Kidney capillary endothelial cell (primary cell): Measurements from ENCODE around the gene RFTN1.

Source experiments
- DNase-seq: peaks from one replicate; pipeline ENCODE4 v3.0.0-alpha.2; 2018; ENCODE audit warnings: low spot score

RFTN1 gene

DNA sequence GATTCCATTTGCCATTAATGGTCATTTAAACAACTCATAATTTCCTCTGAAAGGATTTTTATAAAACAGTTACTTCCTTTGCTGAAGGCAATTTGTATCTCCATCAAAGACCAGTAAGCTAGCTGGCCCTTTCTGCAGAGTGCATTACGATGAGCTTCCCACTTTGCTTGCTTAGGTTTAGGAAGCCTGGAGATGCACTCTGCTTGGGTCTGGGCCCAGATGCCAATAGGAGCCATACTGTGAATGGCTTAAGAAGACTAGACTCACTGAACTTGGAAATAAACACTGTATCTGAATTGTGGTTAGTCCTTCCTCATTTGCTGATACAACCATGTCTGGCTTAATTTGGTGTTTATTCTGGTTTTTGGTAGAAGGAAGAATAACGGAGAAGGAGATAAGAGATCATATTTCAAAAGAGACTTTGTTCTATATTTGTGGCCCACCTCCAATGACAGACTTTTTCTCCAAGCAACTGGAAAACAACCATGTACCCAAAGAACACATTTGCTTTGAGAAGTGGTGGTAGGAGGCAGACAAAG, 210.4 kb downstream of the RFTN1 start:
- no peak for DNase-seq

DNA sequence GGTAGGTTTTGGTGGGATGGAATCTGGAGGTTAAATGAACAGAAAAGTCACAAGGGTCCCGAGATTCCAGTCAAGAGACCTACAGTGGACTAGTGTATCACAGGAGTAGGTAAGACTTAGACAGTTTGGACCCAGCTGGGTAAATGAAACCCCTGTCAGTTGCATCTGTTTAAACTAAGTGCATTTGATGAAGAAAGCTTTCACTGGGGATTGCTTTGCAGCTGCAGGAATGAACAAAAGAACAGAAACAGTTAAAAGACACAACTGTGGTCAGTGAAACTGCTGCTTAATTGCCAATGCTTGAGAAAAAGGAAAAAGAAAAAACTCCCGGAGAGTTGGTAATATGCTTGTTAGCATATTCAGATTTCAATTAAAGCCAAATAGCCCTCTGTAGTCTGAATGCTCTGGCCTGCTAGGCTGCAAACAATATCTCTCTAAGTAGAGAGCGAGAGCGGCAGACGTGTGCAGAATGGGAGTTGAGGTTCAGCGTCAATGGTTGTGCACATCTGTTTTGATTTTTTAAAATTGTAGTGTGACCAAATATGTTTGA, 211.3 kb downstream of the RFTN1 start:
- no peak for DNase-seq

DNA sequence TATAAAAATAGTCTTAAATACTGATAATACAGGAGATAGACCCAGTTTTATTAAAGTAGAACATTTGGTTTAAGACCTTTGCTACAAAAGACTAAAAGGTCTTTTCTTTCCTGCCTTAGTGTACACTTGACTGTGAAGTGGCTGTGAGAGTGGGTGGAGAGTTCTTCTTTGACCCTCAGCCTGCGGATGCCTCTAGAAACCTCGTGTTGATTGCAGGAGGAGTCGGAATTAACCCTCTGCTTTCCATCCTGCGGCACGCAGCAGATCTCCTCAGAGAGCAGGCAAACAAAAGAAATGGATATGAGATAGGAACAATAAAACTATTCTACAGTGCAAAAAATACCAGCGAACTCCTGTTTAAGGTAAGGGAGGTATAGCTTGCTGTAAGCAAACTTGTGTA, 212.0 kb downstream of the RFTN1 start:
- DNase-seq = no peak

DNA sequence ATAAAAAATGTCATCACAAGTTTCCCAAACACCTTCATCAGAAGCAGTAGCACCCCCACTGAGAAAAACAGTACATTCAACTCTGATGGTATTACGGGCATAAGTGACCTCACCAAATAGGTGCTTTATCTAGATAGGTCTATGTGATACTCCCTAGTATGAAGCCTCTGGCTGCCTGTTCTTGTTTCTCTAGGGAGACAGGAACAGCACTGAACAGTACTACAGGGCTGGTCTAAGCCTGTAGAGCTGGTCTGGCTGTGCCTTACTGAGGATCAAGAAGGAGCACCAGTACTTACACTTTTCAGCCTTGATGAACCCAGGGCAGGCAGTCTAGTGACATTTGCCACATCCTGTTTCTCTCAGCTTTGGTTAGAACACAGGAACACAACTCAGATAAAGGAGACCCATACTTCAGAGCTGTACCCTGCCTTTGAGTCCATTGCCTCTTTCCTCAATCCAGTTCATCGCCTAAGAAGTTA, 212.6 kb downstream of the RFTN1 start:
- no peak for DNase-seq

DNA sequence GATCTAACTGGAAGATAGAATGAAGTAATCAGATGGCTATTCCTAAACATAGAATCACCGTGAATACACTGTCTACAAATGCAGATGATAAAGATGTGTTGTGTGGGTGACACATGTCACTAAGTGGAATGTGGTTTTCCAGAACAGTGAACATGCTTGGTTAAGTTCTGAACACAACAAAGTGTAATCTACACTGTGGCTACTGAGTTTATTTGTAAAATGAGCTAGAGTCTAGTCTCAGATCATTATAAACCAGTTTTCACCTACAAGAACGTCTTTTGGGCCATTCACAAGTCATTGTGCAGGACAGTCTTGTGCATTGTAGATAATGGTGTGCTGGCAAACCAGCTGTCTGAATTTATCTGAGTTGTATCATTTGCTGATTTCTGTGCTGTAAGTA, 213.2 kb downstream of the RFTN1 start:
- DNase-seq = no peak

DNA sequence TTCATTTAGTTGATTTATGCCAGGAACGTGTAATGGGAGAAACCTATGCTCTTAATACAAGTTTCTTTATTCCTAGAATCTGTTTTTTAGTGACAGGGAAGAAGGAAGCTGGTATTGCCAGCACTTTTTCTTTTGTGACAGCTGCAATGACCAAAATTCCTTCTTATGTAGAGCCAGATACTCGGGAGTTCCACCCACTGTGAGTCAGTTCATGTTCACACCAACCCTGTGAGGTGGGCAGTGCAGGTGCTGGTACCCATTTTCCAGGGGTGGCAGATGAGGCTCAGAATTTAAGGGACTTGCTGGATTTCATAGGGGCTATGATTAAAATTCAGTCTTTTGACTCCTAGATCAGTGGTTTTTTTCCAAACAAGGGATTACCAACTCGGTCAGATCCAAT, 213.8 kb downstream of the RFTN1 start:
- DNase-seq = no peak

DNA sequence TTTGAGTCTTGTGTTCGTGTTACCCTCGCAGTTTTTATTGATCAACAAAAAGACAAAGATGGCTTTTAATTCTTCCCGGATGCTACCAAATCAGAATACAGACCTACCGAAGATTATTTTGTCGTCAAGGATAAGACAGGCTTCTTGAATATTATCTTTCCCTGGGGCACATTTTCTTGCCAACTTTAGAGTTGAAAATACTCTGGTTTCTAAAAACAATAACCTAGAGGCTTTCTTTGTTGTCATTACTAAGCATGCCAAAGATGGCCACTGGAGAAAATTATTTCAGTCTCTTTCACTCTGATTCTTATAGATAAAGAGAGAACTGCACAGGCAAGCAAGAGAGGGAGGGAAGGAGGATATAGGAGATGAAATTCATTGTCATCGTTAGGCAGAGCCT, 214.6 kb downstream of the RFTN1 start:
- DNase-seq = no peak

DNA sequence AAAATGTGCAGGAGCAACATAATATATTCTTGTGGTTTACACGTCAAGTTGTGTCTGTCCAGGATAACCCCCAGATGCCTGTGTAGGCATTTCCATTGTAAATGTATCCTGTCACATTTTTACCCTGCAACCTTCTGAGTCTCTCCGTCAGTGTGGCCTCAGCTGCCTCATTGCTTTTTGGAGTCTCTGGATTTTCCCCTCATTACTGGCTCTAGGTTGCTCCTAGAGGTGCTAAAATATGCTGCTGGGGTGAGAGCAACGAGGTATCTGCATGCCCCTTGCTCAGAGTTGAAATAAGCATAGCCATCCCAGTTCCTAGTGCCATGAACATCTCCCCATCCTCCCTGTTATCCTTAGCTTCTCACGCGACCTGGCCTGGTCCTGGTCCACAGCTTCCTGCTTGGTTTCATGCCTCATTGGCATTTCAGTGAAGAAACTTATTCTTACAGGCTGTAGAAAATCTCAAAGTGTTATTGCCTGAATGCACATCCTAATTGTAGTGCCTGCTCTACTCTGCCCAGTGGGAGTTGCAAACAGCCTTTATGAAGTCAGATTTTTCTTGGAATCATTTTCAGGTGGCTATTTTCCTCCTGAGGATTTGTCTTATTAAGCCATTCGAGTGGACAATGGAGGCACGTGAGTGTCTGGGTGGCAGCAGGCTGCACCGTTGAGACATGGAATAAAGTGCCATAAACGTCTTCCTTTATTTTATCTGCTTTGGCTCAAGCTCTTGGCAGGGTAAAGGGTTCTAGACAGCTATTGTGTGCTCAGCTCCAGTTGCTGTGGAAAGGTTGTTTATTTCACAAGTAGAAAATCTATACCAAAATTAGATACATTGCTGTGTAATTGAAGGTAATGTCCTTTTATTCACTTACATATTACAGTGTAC, 215.3 kb downstream of the RFTN1 start:
- DNase-seq = no peak

DNA sequence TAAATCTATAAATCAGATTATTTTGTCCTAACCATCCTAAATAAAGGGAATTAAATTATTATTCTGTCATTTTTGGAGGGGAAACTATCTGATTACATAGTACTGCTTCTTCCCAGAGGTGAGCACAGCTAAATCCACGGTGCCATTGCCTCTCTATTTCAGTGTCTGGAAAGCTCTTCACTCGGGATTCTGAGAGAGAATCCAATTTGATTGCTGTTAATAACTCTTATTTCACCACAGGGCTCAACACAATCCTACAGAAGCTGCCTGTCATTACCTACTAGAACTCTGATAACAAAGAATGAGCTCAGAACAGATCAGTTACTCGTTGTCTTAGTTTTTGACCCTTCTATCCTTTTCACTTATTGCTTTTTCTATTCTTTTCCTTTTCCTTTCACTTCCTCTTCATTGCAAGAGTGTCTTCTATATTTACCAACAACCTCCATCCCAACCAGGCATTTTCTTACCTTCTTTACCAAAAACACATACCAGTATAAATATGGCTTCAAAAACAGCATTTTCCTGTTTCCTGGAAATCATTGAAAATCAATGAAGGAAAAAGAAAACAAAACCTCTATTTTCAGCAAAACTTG, 218.1 kb downstream of the RFTN1 start:
- no peak for DNase-seq

DNA sequence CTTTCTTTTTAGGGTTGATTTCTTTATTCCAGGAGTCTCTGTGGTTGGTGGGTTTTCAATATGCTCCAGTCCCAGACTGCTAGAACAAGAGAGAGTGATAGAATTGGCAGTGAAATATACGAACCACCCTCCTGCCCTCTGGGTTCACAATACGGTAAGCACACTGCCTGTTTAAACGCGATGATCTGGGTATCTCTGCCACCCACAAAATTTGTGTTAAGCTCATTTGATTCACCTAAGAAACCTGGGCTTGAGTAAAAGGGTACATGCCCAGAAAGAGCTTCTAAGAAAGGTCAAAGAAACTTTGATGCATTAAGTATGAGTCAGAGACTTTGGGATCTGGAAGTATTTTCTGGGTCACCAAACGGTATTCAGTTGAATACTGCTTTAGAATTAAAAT, 218.7 kb downstream of the RFTN1 start:
- no peak for DNase-seq

DNA sequence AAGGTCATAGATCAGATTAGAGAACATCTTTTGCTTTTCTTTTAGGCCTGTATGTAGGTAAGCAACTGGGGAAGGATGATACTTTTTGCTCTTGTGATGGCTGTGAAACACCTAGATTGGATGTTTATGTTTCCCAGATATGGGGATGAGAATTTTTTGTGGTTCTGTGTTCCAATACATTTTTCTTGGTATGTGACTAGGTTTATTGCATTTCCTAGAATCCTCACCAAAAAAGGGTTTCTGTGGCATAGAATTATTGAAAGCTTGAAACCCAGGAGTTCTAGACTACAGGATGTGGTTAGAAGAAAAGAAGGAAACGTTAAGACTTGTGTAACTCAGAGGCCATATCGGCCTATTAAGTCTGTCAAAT, 222.7 kb downstream of the RFTN1 start:
- DNase-seq = no peak

DNA sequence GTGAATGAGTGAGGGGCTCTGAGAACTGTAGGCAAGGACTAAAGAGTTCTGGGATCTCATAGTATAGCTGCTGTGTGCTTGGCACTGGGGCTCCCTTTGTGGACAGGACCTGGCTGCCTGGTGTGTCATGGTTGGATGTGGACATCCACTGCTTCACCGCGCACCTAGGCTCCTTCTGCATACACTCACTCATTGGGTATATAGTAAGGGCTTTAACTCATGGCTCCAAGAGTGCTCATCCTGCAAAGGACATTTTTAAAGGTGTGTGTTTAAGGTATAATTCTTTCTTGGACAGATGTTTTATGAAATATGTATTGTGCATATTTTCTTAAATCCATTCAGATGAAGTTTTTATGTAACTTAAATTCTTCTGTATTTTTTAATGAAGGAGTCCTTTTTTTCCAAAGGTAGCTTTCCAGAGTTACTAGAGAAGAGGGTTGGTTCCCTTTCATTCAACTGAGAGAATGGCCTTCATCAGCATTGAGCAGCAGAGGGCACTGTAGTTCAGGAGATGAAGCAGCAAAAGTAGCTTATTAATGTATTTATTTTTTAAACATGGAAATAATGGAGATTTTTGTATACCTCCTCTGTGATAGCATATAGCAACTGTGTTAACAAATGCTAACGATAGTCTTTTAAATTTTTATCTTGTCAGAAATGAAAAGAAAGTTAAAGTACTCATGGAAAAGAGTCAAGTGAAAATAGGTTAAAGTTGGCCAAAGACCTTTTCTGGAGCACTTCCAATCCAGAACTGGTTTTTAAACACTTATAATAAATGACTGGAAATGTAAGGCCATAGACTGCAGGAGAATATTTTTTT, 223.3 kb downstream of the RFTN1 start:
- DNase-seq = peak; percentile 63

DNA sequence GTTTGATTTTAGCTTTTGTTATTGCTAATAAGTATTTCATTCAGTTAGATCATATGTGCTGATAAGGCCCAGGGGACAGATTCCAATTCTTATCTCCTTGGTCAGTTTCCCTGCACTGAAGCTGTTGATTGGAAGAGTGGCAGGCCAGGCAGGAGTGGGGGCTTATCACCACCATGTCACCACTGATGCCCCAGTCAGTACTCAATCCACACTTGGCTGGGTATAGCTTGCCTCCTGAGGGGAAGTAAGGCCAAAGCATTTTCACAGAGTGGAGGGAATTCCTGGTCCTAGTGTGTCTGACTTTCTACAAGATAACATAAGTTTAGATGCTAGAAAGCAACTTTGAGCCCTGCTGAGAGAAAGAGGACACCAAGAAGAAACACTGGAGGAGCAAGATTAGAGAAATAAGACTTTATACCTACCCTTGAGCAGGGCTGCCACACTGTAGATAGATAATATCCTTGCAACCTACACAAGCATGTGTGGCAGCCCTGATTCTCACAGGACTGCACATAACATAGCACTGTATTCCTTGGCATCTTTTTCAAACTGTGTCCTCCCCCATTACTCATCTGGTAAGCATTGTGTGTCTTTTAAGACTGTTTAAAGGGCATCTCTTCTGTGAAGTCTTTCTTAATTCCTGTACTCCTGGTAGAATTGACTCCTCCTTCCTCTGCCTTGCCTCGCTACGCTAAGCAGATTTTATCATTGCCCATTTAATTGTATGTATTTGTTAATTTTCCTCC, 224.2 kb downstream of the RFTN1 start:
- DNase-seq = no peak

DNA sequence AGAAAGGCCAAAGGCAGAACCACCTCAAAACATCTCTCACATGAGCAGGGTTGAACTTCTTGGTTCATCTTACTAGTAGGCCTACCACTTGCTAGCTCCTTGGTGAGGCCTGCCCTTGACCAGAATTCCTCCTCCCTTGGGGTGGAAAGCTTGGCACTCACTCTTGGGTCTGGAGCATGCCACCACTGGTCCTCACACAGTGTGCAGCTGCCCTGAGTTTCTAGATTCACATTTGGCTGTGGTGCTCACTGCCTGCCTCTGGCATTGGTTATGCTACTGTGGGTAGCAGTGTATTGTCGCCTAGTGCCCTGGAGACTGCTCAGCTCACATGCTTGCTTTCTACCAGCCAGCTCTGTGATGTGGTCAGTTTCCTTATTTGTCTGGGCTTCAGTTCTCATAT, 224.8 kb downstream of the RFTN1 start:
- no peak for DNase-seq

DNA sequence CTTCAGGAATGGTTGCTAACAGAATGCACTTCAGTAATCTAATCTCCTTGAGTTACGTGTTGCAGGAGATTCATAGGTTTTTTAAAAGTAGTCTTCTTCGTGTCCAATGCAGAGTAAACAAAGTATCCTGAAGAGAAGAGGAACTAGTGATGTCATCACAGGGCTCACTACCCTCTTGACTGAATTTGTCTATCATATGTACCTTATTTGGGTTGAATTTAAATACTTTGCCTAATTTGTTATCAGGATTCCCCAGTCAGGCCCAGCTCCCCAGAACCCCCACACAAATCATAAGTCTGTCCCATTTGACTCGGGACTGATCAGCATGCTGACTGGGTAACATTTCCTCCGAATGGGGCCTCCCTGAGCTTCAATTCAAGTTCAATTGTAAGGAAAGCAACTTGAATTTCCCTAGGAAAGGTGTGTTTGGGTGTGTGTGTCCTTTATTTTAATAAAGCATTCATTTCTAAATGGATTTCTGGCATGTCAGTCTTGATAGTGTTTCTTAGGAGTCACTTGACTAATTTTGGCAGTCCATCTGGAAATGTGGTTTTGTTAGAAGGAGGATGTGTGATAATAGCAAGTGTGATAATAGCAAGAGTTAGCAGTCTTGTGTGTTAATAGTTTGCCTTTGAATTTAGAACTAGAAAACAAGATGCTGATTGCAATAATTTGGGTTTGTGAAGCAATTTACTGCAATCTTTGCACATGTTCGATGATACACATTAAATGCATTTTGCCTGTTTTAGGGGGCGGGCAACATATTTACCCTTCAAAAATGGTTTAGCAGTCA, 226.6 kb downstream of the RFTN1 start:
- DNase-seq = no peak

DNA sequence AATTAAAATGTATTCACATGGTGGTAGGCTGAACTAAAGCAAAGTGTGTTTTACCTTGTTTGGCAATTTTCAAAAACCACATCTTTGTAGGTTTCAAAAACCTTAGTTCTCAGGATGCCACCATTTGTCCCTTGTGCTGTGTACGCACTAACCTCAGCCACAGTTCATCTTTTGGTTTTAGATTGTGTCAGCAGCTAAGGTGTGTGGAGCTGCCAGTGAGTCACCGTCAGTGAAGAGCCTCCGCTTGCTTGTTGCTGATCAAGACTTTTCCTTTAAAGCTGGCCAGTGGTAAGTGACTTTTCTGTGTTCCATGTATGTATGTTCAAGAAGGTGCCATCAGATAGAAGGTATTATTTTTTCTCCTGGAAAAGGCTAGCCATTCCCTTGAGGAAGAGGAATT, 227.3 kb downstream of the RFTN1 start:
- DNase-seq = no peak

DNA sequence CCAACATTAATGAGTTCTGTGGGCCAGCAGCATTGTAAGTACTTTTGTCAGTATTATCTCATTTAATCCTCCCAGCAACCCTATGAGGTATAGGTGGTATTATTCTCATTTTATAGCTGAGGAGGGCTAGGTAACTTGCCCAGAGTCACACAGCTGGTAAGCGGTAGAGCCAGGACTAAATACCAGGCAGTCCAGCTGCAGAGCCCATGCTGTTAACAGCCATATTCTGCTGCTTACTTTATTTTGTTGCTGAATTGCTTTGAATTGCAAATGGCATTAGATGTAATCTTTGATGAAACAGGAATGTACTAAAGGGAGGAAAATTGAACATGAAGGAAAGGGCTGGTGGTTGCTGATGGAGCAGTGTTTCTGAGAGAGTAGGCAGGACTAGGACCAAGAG, 228.9 kb downstream of the RFTN1 start:
- no peak for DNase-seq

DNA sequence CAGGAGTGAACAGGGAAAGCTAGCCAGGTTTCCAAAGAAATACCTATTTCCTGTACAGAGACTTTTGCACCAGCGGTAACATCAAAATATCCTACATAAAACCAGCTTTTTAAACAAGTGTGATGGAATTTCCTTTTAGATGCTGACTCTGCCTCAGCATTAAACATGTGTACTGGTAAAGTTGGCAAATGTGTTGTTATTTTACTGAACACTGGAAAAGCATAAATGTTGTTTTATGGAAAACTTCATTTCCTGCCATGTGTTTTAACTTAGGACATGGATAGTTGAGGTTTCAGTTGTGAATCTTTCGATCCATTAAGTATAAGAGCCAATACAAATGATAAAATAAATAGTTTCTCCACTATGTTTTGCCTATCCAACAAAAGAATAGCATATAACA, 232.8 kb downstream of the RFTN1 start:
- no peak for DNase-seq

DNA sequence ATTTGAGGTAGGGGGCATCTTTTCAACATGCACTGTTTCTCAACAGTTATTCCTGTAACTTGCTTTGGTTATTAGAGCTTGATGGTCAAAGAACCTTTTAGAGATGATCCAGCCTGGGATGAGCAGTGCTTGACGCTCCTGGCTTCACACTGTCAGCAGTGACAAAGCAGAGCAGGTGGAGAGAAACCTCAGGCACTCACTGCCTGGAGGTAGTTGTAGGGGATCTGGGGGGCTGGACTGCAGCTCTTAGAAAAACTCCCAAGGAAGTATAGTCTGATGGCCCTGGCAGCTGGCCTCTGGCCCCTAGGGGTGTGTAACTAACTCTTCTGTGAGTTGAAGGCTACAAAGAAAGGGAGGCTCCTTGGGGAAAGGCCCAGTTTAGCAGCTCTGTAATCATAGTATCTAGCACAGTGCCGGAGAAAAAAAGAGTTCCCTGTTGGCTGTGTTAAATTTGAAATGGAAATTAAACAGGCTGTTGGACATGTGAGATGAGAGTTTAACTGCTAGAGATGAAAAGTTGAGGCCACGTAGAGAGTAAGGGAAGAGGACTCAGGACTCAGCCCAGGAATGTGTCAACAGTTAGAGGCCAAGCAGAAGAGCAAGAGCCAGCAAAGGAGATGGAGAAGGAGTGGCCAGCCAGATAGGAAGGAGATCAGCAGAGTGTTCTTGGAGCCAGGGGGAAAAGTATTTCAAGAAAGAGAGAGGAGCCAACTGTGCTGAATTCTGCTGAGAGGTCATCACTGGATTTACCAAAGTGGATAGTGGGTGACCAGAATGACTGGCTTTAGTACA, 234.3 kb downstream of the RFTN1 start:
- no peak for DNase-seq

DNA sequence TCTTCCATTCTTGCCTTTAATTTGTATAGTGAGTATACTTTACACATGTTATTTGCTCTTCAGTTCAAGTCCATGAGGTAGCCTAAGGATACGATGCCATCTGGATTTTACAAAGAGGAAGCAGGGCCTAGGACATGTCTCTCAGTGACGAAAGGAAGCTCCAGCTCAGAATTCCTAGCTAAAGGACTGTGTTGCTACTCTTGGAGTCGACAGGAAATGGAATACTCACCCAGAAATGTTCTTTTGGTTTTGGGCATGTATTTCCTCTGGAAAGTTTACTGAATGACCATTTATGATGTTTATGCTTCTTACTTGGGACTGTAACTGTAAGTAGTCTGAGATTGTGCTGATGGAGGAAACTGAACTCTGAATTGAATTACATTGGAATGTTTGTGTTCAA, 236.0 kb downstream of the RFTN1 start:
- DNase-seq = peak; percentile 66
